ENCODE data around the gene CDH16. TPM values are rescaled to one million over a fixed set of nuclear protein-coding genes. Genes with fewer than 3 reads are reported as not detected.

CDH16 gene
- total and polyA plus RNA-seq, 2 of the 13 experiments (the other 11 are each of a cell fraction or from before 2014, with no cell fraction given), result 2.7 to 3.9 TPM

GRCh38 chr16:66934138-66934838, 15.6 kb upstream of the CDH16 start, which contains the start of gene CIAO2B (continued):
- TF ChIP-seq, protein P1, sequence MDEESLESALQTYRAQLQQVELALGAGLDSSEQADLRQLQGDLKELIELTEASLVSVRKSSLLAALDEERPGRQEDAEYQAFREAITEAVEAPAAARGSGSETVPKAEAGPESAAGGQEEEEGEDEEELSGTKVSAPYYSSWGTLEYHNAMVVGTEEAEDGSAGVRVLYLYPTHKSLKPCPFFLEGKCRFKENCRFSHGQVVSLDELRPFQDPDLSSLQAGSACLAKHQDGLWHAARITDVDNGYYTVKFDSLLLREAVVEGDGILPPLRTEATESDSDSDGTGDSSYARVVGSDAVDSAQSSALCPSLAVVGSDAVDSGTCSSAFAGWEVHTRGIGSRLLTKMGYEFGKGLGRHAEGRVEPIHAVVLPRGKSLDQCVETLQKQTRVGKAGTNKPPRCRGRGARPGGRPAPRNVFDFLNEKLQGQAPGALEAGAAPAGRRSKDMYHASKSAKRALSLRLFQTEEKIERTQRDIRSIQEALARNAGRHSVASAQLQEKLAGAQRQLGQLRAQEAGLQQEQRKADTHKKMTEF (CRISPR knock-in tag; IDR thresholded peaks at IDR 0.05), result peak; percentile 96
- TF ChIP-seq ZNF761 (CRISPR knock-in tag; conservative IDR thresholded peaks at IDR 0.05), result peak; percentile 71; the same call in 1 of the 2 replicates
- no peak for TF ChIP-seq SRF (IDR thresholded peaks at IDR 0.05; ENCODE audit: low read depth, low read length)
- peak; percentile 87; the same call in 1 of the 2 replicates for TF ChIP-seq ZSCAN9 (CRISPR knock-in tag; IDR thresholded peaks at IDR 0.05; ENCODE audit: borderline replicate concordance)
- peak; percentile 99 for TF ChIP-seq ZNF225 (CRISPR knock-in tag; IDR thresholded peaks at IDR 0.05)
- TF ChIP-seq ZNF460 (CRISPR knock-in tag; IDR thresholded peaks at IDR 0.05; ENCODE audit: borderline replicate concordance), result no peak; the same call in 1 of the 2 replicates
- peak; percentile 65 for TF ChIP-seq TFE3 (CRISPR knock-in tag; IDR thresholded peaks at IDR 0.05)
- TF ChIP-seq CENPT (CRISPR knock-in tag; IDR thresholded peaks at IDR 0.05; ENCODE audit: low read depth), result peak; percentile 79; the same call in 1 of the 2 replicates
- peak; percentile 84 for TF ChIP-seq ZMYM2 (CRISPR knock-in tag; IDR thresholded peaks at IDR 0.05)
- peak; percentile 89; the same call in 1 of the 2 replicates for TF ChIP-seq ZNF788 (CRISPR knock-in tag; IDR thresholded peaks at IDR 0.05; ENCODE audit: borderline replicate concordance)
- TF ChIP-seq ZNF782 (CRISPR knock-in tag; IDR thresholded peaks at IDR 0.05; ENCODE audit: borderline replicate concordance), result peak; percentile 95
- no peak for TF ChIP-seq KLF11 (CRISPR knock-in tag; IDR thresholded peaks at IDR 0.05)
- TF ChIP-seq RFX3 (CRISPR knock-in tag; IDR thresholded peaks at IDR 0.05), result no peak
- TF ChIP-seq, protein P2, sequence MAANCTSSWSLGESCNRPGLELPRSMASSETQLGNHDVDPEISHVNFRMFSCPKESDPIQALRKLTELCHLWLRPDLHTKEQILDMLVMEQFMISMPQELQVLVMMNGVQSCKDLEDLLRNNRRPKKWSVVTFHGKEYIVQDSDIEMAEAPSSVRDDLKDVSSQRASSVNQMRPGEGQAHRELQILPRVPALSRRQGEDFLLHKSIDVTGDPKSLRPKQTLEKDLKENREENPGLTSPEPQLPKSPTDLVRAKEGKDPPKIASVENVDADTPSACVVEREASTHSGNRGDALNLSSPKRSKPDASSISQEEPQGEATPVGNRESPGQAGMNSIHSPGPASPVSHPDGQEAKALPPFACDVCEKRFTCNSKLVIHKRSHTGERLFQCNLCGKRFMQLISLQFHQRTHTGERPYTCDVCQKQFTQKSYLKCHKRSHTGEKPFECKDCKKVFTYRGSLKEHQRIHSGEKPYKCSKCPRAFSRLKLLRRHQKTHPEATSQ (CRISPR knock-in tag; IDR thresholded peaks at IDR 0.05; ENCODE audit: borderline replicate concordance), result no peak; the same call in 1 of the 2 replicates
- TF ChIP-seq MTA1 (CRISPR knock-in tag; IDR thresholded peaks at IDR 0.05; ENCODE audit: borderline replicate concordance), result peak; percentile 87; the same call in 1 of the 2 replicates
- TF ChIP-seq, protein P3, sequence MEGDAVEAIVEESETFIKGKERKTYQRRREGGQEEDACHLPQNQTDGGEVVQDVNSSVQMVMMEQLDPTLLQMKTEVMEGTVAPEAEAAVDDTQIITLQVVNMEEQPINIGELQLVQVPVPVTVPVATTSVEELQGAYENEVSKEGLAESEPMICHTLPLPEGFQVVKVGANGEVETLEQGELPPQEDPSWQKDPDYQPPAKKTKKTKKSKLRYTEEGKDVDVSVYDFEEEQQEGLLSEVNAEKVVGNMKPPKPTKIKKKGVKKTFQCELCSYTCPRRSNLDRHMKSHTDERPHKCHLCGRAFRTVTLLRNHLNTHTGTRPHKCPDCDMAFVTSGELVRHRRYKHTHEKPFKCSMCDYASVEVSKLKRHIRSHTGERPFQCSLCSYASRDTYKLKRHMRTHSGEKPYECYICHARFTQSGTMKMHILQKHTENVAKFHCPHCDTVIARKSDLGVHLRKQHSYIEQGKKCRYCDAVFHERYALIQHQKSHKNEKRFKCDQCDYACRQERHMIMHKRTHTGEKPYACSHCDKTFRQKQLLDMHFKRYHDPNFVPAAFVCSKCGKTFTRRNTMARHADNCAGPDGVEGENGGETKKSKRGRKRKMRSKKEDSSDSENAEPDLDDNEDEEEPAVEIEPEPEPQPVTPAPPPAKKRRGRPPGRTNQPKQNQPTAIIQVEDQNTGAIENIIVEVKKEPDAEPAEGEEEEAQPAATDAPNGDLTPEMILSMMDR (CRISPR knock-in tag; IDR thresholded peaks at IDR 0.05), result no peak; the same call in none of the 2 replicates
- peak; percentile 87; the same call in 1 of the 2 replicates for TF ChIP-seq GZF1 (CRISPR knock-in tag; IDR thresholded peaks at IDR 0.05)
- TF ChIP-seq ZFYVE20 (CRISPR knock-in tag; IDR thresholded peaks at IDR 0.05; ENCODE audit: borderline replicate concordance, low read depth), result no peak
- peak; percentile 43; the same call in 1 of the 2 replicates for TF ChIP-seq ZNF703 (CRISPR knock-in tag; IDR thresholded peaks at IDR 0.05; ENCODE audit: borderline replicate concordance)
- TF ChIP-seq ZNF7 (CRISPR knock-in tag; IDR thresholded peaks at IDR 0.05), result 0 out of 2 replicates have a peak, but pooled peaks have one; percentile 16
- TF ChIP-seq RFX5 (IDR thresholded peaks at IDR 0.05; ENCODE audit: low read depth, low read length), result no peak

Measured in HepG2 (cell line).